Stomach smooth muscle (tissue), 2 donors: ENCODE results near the gene BRCA1.

Experiments used
- H3K27ac ChIP-seq: one replicate; pipeline ENCODE4 v1.7.0; 2013; ENCODE audit warnings: mild to moderate bottlenecking, low read length, inconsistent platforms
- H3K27me3 ChIP-seq, 2 donors: one replicate each; pipeline ENCODE4 v1.7.0; 2013; ENCODE audit warnings: low read length in 2 of 2; ENCODE audit not compliant: insufficient read depth in 2 of 2, control insufficient read depth in 1 of 2
- H3K36me3 ChIP-seq, 2 donors: one replicate each; pipeline ENCODE4 v1.7.0; 2013; ENCODE audit warnings: low read length in 2 of 2; ENCODE audit not compliant: control insufficient read depth in 2 of 2, insufficient read depth in 2 of 2
- H3K4me1 ChIP-seq: one replicate; pipeline ENCODE4 v1.7.0; 2013; ENCODE audit warnings: low read length; ENCODE audit not compliant: control insufficient read depth, insufficient read depth
- H3K4me3 ChIP-seq, 2 donors: one replicate each; pipeline ENCODE4 v1.7.0; 2013; ENCODE audit warnings: low read length in 2 of 2
- H3K9ac ChIP-seq, 2 donors: one replicate each; pipeline ENCODE4 v1.7.0; 2013; ENCODE audit warnings: low read length in 2 of 2, mild to moderate bottlenecking in 1 of 2
- H3K9me3 ChIP-seq, 2 donors: one replicate each; pipeline ENCODE4 v1.7.0; 2013; ENCODE audit warnings: low read length in 2 of 2; ENCODE audit not compliant: control insufficient read depth in 2 of 2
- donor health status: healthy.
- donor health status: Pancreatic carcinoma.

Gene BRCA1

GRCh38 chr17:43033948-43034881 is 90.9 kb downstream of the BRCA1 start:
- Histone ChIP-seq H3K36me3 (no peaks in the 10 kb centered on the region), H3K4me1 (no peaks in the 10 kb centered on the region), H3K9me3 (no peaks in the 10 kb centered on the region), H3K27me3 (no peaks in the 10 kb centered on the region), H3K4me3 (no peak overlapping the region), H3K9ac (no peak overlapping the region), H3K27ac (no peak overlapping the region)

GRCh38 chr17:43031666-43032065 is 93.5 kb downstream of the BRCA1 start:
- H3K9me3 ChIP-seq: no peaks in the 10 kb centered on the region
- H3K4me3 ChIP-seq: no peak overlapping the region
- no peak overlapping the region for H3K9ac ChIP-seq
- no peaks in the 10 kb centered on the region for H3K4me1 ChIP-seq
- H3K36me3 ChIP-seq: no peaks in the 10 kb centered on the region
- no peak overlapping the region for H3K27ac ChIP-seq
- no peaks in the 10 kb centered on the region for H3K27me3 ChIP-seq

- H3K36me3 ChIP-seq: no peaks in the 10 kb centered on the region
- H3K27me3 ChIP-seq: no peaks in the 10 kb centered on the region
- H3K9me3 ChIP-seq: no peaks in the 10 kb centered on the region
- peaks cover 3% of the 10 kb centered on the region for H3K4me1 ChIP-seq
- H3K4me3 ChIP-seq: no peak overlapping the region
- no peak overlapping the region for H3K9ac ChIP-seq
- H3K27ac ChIP-seq: no peak overlapping the region
Observed at GRCh38 chr17:43030137-43030767, 94.9 kb downstream of the BRCA1 start.

- Histone ChIP-seq H3K27ac (no peak overlapping the region), H3K27me3 (no peaks in the 10 kb centered on the region), H3K36me3 (no peaks in the 10 kb centered on the region), H3K9me3 (no peaks in the 10 kb centered on the region), H3K4me3 (no peak overlapping the region), H3K4me1 (peaks cover 9% of the 10 kb centered on the region), H3K9ac (no peak overlapping the region)
Observed at GRCh38 chr17:43028221-43028861, 96.8 kb downstream of the BRCA1 start.

GRCh38 chr17:43027091-43028032 is 97.8 kb downstream of the BRCA1 start:
- Histone ChIP-seq H3K9me3 (no peaks in the 10 kb centered on the region), H3K27ac (no peak overlapping the region), H3K27me3 (no peaks in the 10 kb centered on the region), H3K9ac (no peak overlapping the region), H3K4me3 (no peak overlapping the region), H3K36me3 (no peaks in the 10 kb centered on the region), H3K4me1 (peaks cover 9% of the 10 kb centered on the region)

GRCh38 chr17:43026595-43026994 is 98.6 kb downstream of the BRCA1 start:
- Histone ChIP-seq H3K9ac (no peak overlapping the region), H3K27ac (no peak overlapping the region), H3K4me1 (peaks cover 9% of the 10 kb centered on the region), H3K4me3 (no peak overlapping the region), H3K9me3 (no peaks in the 10 kb centered on the region), H3K27me3 (no peaks in the 10 kb centered on the region), H3K36me3 (no peaks in the 10 kb centered on the region)

GRCh38 chr17:43025766-43026537 is 99.2 kb downstream of the BRCA1 start:
- Histone ChIP-seq H3K9ac (no peak overlapping the region), H3K9me3 (no peaks in the 10 kb centered on the region), H3K27me3 (no peaks in the 10 kb centered on the region), H3K4me1 (peaks cover 12% of the 10 kb centered on the region), H3K27ac (no peak overlapping the region), H3K4me3 (no peak overlapping the region), H3K36me3 (no peaks in the 10 kb centered on the region)

- Histone ChIP-seq H3K36me3 (no peaks in the 10 kb centered on the region), H3K4me1 (peaks cover 18% of the 10 kb centered on the region), H3K9ac (peak overlapping the region; percentile 9 to 51), H3K27ac (peak overlapping the region; percentile 49), H3K27me3 (no peaks in the 10 kb centered on the region), H3K4me3 (peak overlapping the region; percentile 35 to 69), H3K9me3 (no peaks in the 10 kb centered on the region)
Observed at GRCh38 chr17:43025290-43025657, 99.9 kb downstream of the BRCA1 start.

GRCh38 chr17:43024407-43025289 is 100.5 kb downstream of the BRCA1 start, which contains the start of gene RND2:
RND2 (plus strand) TSS chr17:43025231; CDS start chr17:43025348, 117 bp downstream.
- Histone ChIP-seq H3K27me3 (no peaks in the 10 kb centered on the region), H3K27ac (peak within 1 kb of the TSS; percentile 69), H3K9me3 (no peaks in the 10 kb centered on the region), H3K4me3 (peak within 1 kb of the TSS; percentile 83 to 84), H3K9ac (peak within 1 kb of the TSS; percentile 86), H3K4me1 (peaks cover 24% of the 10 kb centered on the region), H3K36me3 (no peaks in the 10 kb centered on the region)
